Spleen (tissue), 7 donors: ENCODE data around the gene TLE1.

Experiments
- POLR2A ChIP-seq, 3 donors: fragments of 450-650 bp; IDR thresholded peaks; one replicate each; pipeline ENCODE4 v1.5.1; 2017; ENCODE audit warnings: antibody characterized with exemption in 3 of 3, mild to moderate bottlenecking in 1 of 3
- TF ChIP-seq, protein P1 (sequence below), 11 experiments: fragments of 200-600 bp in 7 of 11; fragments of 450-650 bp in 4 of 11; sonication (generic) in 4 of 11; IDR thresholded peaks in 8 of 11; conservative IDR thresholded peaks in 3 of 11; 1 replicate in 7 of 11; 2 replicates in 4 of 11; pipeline versions ENCODE4 v1.4.0 to v1.8.0; 2016 to 2021; ENCODE audit warnings: antibody characterized with exemption in 11 of 11, inconsistent platforms in 4 of 11, mild to moderate bottlenecking in 1 of 11
- donor health status: DM: no; HTN: no; CAD: no; lungs with moderate emphysema.
- donor health status: DM: no; HTN: no; CAD: no.
- donor health status: DM: no; HTN: no; CAD: no.

DNA sequence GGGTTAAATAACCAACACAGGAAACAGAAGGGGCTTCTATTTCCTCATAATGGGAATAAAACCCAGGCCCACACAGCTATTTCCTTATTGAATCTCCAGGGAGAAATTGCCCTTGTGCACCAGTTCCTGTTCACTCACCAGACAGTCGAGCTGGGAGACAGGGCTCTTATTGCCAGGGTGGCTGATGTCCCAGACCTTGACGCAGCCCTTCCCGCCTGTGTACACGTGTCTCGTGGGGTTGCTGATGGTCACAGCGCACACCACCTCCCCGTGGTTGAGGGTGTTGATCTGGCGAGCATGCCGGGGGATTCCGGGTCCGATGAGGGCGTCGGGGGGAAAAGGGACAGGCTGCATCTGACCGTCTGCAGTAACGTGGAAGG, 96.5 kb downstream of the TLE1 start:
- TF ChIP-seq, protein P1, sequence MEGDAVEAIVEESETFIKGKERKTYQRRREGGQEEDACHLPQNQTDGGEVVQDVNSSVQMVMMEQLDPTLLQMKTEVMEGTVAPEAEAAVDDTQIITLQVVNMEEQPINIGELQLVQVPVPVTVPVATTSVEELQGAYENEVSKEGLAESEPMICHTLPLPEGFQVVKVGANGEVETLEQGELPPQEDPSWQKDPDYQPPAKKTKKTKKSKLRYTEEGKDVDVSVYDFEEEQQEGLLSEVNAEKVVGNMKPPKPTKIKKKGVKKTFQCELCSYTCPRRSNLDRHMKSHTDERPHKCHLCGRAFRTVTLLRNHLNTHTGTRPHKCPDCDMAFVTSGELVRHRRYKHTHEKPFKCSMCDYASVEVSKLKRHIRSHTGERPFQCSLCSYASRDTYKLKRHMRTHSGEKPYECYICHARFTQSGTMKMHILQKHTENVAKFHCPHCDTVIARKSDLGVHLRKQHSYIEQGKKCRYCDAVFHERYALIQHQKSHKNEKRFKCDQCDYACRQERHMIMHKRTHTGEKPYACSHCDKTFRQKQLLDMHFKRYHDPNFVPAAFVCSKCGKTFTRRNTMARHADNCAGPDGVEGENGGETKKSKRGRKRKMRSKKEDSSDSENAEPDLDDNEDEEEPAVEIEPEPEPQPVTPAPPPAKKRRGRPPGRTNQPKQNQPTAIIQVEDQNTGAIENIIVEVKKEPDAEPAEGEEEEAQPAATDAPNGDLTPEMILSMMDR (IDR thresholded peaks at IDR 0.05 in 8 of 11, conservative IDR thresholded peaks at IDR 0.05 in 3 of 11), result no peak
- no peak for TF ChIP-seq POLR2A (IDR thresholded peaks at IDR 0.05)
